Measurements from ENCODE around the gene AAK1. TPM values are rescaled to one million over a fixed set of nuclear protein-coding genes. Genes with fewer than 3 reads are reported as not detected.
"Not testable (repeated sequence)": the region's sequence is repeated elsewhere in the genome, so short reads cannot be mapped to it uniquely, and the experiment has no call there.

Gene AAK1
- total RNA-seq, 1 donor from 2014 or later = 45.5 TPM

- TF ChIP-seq CTCF (conservative IDR thresholded peaks at IDR 0.05) = no peak
- H3K27ac Mint-ChIP-seq = no peak overlapping the region
- H3K27me3 Mint-ChIP-seq = no peaks in the 10 kb centered on the region
- DNase-seq (ENCODE audit: extremely low spot score, unreplicated experiment) = no peak
- no peaks in the 10 kb centered on the region for H3K4me1 Mint-ChIP-seq (ENCODE audit: unreplicated experiment)
- no peak overlapping the region for H3K4me3 Mint-ChIP-seq
- H3K36me3 Mint-ChIP-seq = no peaks in the 10 kb centered on the region
- peaks cover 10% of the 10 kb centered on the region for H3K9me3 Mint-ChIP-seq
Observed at GRCh38 chr2:69659349-69659748, 15.8 kb upstream of the AAK1 start.

GRCh38 chr2:69652206-69652605 lies 8.7 kb upstream of the AAK1 start:
- TF ChIP-seq CTCF (conservative IDR thresholded peaks at IDR 0.05) = no peak
- H3K9me3 Mint-ChIP-seq = no peaks in the 10 kb centered on the region
- no peaks in the 10 kb centered on the region for H3K4me1 Mint-ChIP-seq (ENCODE audit: unreplicated experiment)
- H3K27ac Mint-ChIP-seq = peak overlapping the region; percentile 88
- no peak for DNase-seq (ENCODE audit: extremely low spot score, unreplicated experiment)
- H3K4me3 Mint-ChIP-seq = peak overlapping the region; percentile 60
- peaks cover 3% of the 10 kb centered on the region for H3K36me3 Mint-ChIP-seq
- H3K27me3 Mint-ChIP-seq = no peaks in the 10 kb centered on the region

GRCh38 chr2:69647196-69647595 lies 3.7 kb upstream of the AAK1 start:
- not testable (repeated sequence) for H3K4me3 Mint-ChIP-seq; H3K9me3 Mint-ChIP-seq; H3K27ac Mint-ChIP-seq; H3K36me3 Mint-ChIP-seq; DNase-seq (ENCODE audit: extremely low spot score, unreplicated experiment); H3K27me3 Mint-ChIP-seq
- H3K4me1 Mint-ChIP-seq (ENCODE audit: unreplicated experiment) = peaks cover 11% of the 10 kb centered on the region

GRCh38 chr2:69646714-69647113 lies 3.2 kb upstream of the AAK1 start:
- Mint-ChIP-seq H3K27me3 (no peaks in the 10 kb centered on the region), H3K9me3 (no peaks in the 10 kb centered on the region), H3K36me3 (no peaks in the 10 kb centered on the region), H3K27ac (no peak overlapping the region), H3K4me1 (ENCODE audit: unreplicated experiment) (peaks cover 15% of the 10 kb centered on the region), H3K4me3 (no peak overlapping the region)
- no peak for TF ChIP-seq CTCF (conservative IDR thresholded peaks at IDR 0.05)
- DNase-seq (ENCODE audit: extremely low spot score, unreplicated experiment) = no peak

- H3K27me3 Mint-ChIP-seq = no peaks in the 10 kb centered on the region
- no peak for TF ChIP-seq CTCF (conservative IDR thresholded peaks at IDR 0.05)
- H3K4me1 Mint-ChIP-seq (ENCODE audit: unreplicated experiment) = peaks cover 23% of the 10 kb centered on the region
- DNase-seq (ENCODE audit: extremely low spot score, unreplicated experiment) = no peak
- H3K36me3 Mint-ChIP-seq = no peaks in the 10 kb centered on the region
- no peaks in the 10 kb centered on the region for H3K9me3 Mint-ChIP-seq
- H3K27ac Mint-ChIP-seq = no peak overlapping the region
- peak overlapping the region; percentile 19 for H3K4me3 Mint-ChIP-seq
Observed at GRCh38 chr2:69645921-69646320, 2.4 kb upstream of the AAK1 start.

- no peak for TF ChIP-seq CTCF (conservative IDR thresholded peaks at IDR 0.05)
- Mint-ChIP-seq H3K36me3 (peaks cover 3% of the 10 kb centered on the region), H3K4me1 (ENCODE audit: unreplicated experiment) (peaks cover 32% of the 10 kb centered on the region), H3K27ac (peak overlapping the region; percentile 85), H3K4me3 (peak overlapping the region; percentile 90), H3K27me3 (no peaks in the 10 kb centered on the region), H3K9me3 (no peaks in the 10 kb centered on the region)
- no peak for DNase-seq (ENCODE audit: extremely low spot score, unreplicated experiment)
Observed at GRCh38 chr2:69645031-69645431, 1.5 kb upstream of the AAK1 start.
